K562 (cell line): ENCODE results near the gene SETSIP. TPM values are rescaled to one million over a fixed set of nuclear protein-coding genes. Genes with fewer than 3 reads are reported as not detected.
A peak's percentile ranks its signal among the peaks of the same experiment; 100 is the strongest.

Experiments used
- C11orf30 ChIP-seq: fragments of 450-650 bp; IDR thresholded peaks from 2 replicates; pipeline ENCODE4 v1.6.1; 2016; ENCODE audit warnings: low read depth, mild to moderate bottlenecking
- E2F6 ChIP-seq, 2 experiments: IDR thresholded peaks; 2 replicates each; pipeline ENCODE4 v1.6.1; 2011; ENCODE audit warnings: borderline replicate concordance in 1 of 2, control low read depth in 1 of 2, low read depth in 1 of 2, low read length in 1 of 2, mild to moderate bottlenecking in 1 of 2, mixed read lengths in 1 of 2, moderate library complexity in 1 of 2; ENCODE audit not compliant: insufficient read depth in 1 of 2, insufficient read length in 1 of 2, poor library complexity in 1 of 2, severe bottlenecking in 1 of 2; ENCODE audit errors: extremely low read depth in 1 of 2
- FOXP1 ChIP-seq: sonication (generic); formaldehyde crosslinking; IDR thresholded peaks from 2 replicates; pipeline ENCODE4 v1.8.0; 2022; ENCODE audit warnings: mild to moderate bottlenecking, missing genetic modification reagents
- HEY1 ChIP-seq: fragments of 250-450 bp; sonication (Bioruptor Pico); IDR thresholded peaks from 2 replicates; pipeline ENCODE4 v1.5.0; 2020; ENCODE audit warnings: mild to moderate bottlenecking, moderate library complexity, borderline replicate concordance
- HMBOX1 ChIP-seq: sonication (generic); IDR thresholded peaks from 2 replicates; pipeline ENCODE4 v1.6.1; 2016
- HMG20A ChIP-seq: fragments of 450-650 bp; formaldehyde crosslinking; conservative IDR thresholded peaks from 2 replicates; pipeline ENCODE4 v1.4.0; 2020; ENCODE audit warnings: mild to moderate bottlenecking, mixed read lengths
- HMGXB4 ChIP-seq: sonication (generic); formaldehyde crosslinking; IDR thresholded peaks from 2 replicates; pipeline ENCODE4 v1.8.1; 2023; ENCODE audit warnings: mild to moderate bottlenecking, missing genetic modification reagents
- LEF1 ChIP-seq: fragments of 450-650 bp; IDR thresholded peaks from 2 replicates; pipeline ENCODE4 v1.6.1; 2016; ENCODE audit warnings: mild to moderate bottlenecking
- MAFK ChIP-seq: IDR thresholded peaks from 2 replicates; pipeline ENCODE4 v1.6.1; 2011; ENCODE audit warnings: low read length, improper control_type of control experiment
- NFIC ChIP-seq: fragments of 450-650 bp; IDR thresholded peaks from 2 replicates; pipeline ENCODE4 v1.6.1; 2017; ENCODE audit warnings: mild to moderate bottlenecking, inconsistent platforms
- SREBF1 ChIP-seq: fragments of 150-350 bp; IDR thresholded peaks from 2 replicates; pipeline ENCODE4 v1.6.1; 2014; ENCODE audit warnings: antibody characterized with exemption, low read depth, low read length, borderline replicate concordance
- TAL1 ChIP-seq: fragments of 450-650 bp; IDR thresholded peaks from 2 replicates; pipeline ENCODE4 v1.6.1; 2016; ENCODE audit warnings: mild to moderate bottlenecking
- TEAD4 ChIP-seq, 2 experiments: sonication (generic) in 1 of 2; formaldehyde crosslinking in 1 of 2; IDR thresholded peaks; 2 replicates each; pipeline versions ENCODE4 v1.6.1 to v1.8.0; 2012 to 2022; ENCODE audit warnings: borderline replicate concordance in 1 of 2, inconsistent platforms in 1 of 2, low read length in 1 of 2, mild to moderate bottlenecking in 1 of 2, missing genetic modification reagents in 1 of 2
- XRCC5 ChIP-seq: fragments of 200-400 bp; formaldehyde crosslinking; IDR thresholded peaks from 2 replicates; pipeline ENCODE4 v1.6.1; 2017; ENCODE audit warnings: low read depth, mild to moderate bottlenecking, low read length
- ZNF316 ChIP-seq: fragments of 450-650 bp; IDR thresholded peaks from 2 replicates; pipeline ENCODE4 v1.6.1; 2016
- ZNF407 ChIP-seq: fragments of 450-650 bp; IDR thresholded peaks from 2 replicates; pipeline ENCODE4 v1.6.1; 2016; ENCODE audit warnings: low read depth
- ZNF507 ChIP-seq: conservative IDR thresholded peaks from 2 replicates; pipeline ENCODE4 v1.6.1; 2017; ENCODE audit warnings: missing genetic modification characterization, missing compliant biosample characterization
- ZNF77 ChIP-seq: fragments of 250-450 bp; sonication (Bioruptor Pico); IDR thresholded peaks from 2 replicates; pipeline ENCODE4 v1.5.0; 2020
- polyA plus RNA-seq, 8 experiments: library from polyadenylated mRNA; depleted of rRNA in 4 of 8; stranded (reverse) in 5 of 8; unstranded in 3 of 8; fragments of >200 nt; fragmentation: Nextera tagmentation in 2 of 8; fragmentation: Illumina TruSeq in 1 of 8; extraction: Ambion mirVana in 2 of 8; extraction: Trizol in 1 of 8; gene quantifications; 2 replicates each; pipeline versions ENCODE4 v1.2.1 to v1.2.3, GENCODE V29; 2011 to 2014; ENCODE audit warnings: inconsistent platforms in 1 of 8, missing spikeins in 1 of 8
- total RNA-seq, 7 experiments: library from RNA; depleted of rRNA in 6 of 7; stranded (reverse); fragments of >200 nt in 6 of 7; fragmentation: Illumina TruSeq in 2 of 7; extraction: Trizol in 2 of 7; gene quantifications; 2 replicates each; pipeline versions ENCODE4 v1.2.1 to v1.2.3, GENCODE V29; 2011 to 2021; ENCODE audit warnings: low replicate concordance in 1 of 7

Gene SETSIP
- total and polyA plus RNA-seq, 9 of the 15 experiments (the other 6 are each of a cell fraction or from before 2014, with no cell fraction given) = 0.22 to 0.43 TPM; not detected in 7

GRCh38 chr1:92117526-92117925 lies 42.3 kb upstream of the SETSIP start (continued):
- TF ChIP-seq ZNF407 = no peak
- no peak for TF ChIP-seq TEAD4 (IDR thresholded peaks at IDR 0.05; ENCODE audit: low read length)
- no peak for TF ChIP-seq TEAD4 (CRISPR knock-in tag; IDR thresholded peaks at IDR 0.05; ENCODE audit: borderline replicate concordance)
- peak; percentile 88 for TF ChIP-seq C11orf30
- TF ChIP-seq E2F6 (IDR thresholded peaks at IDR 0.05; ENCODE audit: borderline replicate concordance in 1 of 2, extremely low read depth in 1 of 2, insufficient read depth in 1 of 2, insufficient read length in 1 of 2, low read depth in 1 of 2, low read length in 1 of 2, poor library complexity in 1 of 2, severe bottlenecking in 1 of 2) = no peak
- no peak for TF ChIP-seq NFIC
- TF ChIP-seq ZNF316 = peak; percentile 93
- TF ChIP-seq LEF1 = no peak
- TF ChIP-seq FOXP1 = no peak
- no peak for TF ChIP-seq ZNF77
- no peak for TF ChIP-seq ZNF507 (tag)
- no peak for TF ChIP-seq HMBOX1
- TF ChIP-seq SREBF1 = no peak
- no peak for TF ChIP-seq HMGXB4 (CRISPR knock-in tag)
- peak; percentile 94 for TF ChIP-seq MAFK
- no peak for TF ChIP-seq TAL1
- no peak for TF ChIP-seq HEY1 (CRISPR knock-in tag)
- TF ChIP-seq HMG20A (CRISPR knock-in tag) = no peak
- TF ChIP-seq XRCC5 = no peak
